ENCODE results near the gene SNX14.
"Not testable (repeated sequence)": the region's sequence is repeated elsewhere in the genome, so short reads cannot be mapped to it uniquely, and the experiment has no call there.

DNA sequence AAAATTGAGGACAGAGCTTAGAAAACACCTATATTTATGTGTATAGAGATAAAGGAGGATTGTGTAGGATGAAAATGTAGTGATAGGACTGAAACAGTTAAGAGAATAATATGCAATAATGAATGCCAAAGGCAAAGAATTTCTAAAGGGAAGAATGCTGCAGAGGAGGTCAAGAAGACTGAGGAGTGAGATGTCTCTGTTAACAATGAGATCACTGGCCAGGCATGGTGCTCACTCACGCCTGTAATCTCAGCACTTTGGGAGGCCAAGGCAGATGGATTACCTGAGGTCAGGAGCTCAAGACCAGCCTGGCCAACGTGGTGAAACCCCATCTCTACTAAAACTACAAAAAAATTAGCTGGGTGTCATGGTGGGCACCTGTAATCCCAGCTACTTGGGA is 69.4 kb downstream of the SNX14 start:
- TF ChIP-seq, protein P1, sequence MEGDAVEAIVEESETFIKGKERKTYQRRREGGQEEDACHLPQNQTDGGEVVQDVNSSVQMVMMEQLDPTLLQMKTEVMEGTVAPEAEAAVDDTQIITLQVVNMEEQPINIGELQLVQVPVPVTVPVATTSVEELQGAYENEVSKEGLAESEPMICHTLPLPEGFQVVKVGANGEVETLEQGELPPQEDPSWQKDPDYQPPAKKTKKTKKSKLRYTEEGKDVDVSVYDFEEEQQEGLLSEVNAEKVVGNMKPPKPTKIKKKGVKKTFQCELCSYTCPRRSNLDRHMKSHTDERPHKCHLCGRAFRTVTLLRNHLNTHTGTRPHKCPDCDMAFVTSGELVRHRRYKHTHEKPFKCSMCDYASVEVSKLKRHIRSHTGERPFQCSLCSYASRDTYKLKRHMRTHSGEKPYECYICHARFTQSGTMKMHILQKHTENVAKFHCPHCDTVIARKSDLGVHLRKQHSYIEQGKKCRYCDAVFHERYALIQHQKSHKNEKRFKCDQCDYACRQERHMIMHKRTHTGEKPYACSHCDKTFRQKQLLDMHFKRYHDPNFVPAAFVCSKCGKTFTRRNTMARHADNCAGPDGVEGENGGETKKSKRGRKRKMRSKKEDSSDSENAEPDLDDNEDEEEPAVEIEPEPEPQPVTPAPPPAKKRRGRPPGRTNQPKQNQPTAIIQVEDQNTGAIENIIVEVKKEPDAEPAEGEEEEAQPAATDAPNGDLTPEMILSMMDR (IDR thresholded peaks at IDR 0.05), result not testable (repeated sequence)
- TF ChIP-seq POLR2A (IDR thresholded peaks at IDR 0.05), result not testable (repeated sequence)

Data from heart left ventricle (tissue), 13 donors.